Endothelial cell of umbilical vein (primary cell): ENCODE measurements around the gene CREG2.

Source experiments
- JUN ChIP-seq: IDR thresholded peaks from 2 replicates; pipeline ENCODE4 v1.6.1; 2011; ENCODE audit warnings: borderline replicate concordance, low read depth; ENCODE audit not compliant: insufficient read length, insufficient read depth
- MYC ChIP-seq: IDR thresholded peaks from one replicate; pipeline ENCODE4 v1.6.1; 2011; ENCODE audit warnings: mild to moderate bottlenecking, low read depth, low read length
- POLR2A ChIP-seq: IDR thresholded peaks from 2 replicates; pipeline ENCODE4 v1.6.1; 2012; ENCODE audit warnings: low read depth, mild to moderate bottlenecking, control low read depth, low read length
- POLR2AphosphoS5 ChIP-seq: IDR thresholded peaks from 2 replicates; pipeline ENCODE4 v1.6.1; 2012; ENCODE audit warnings: low read depth, mild to moderate bottlenecking, control low read depth, low read length, moderate library complexity; ENCODE audit not compliant: insufficient read depth
- TF ChIP-seq, protein P1 (sequence below), 2 donors: IDR thresholded peaks; 1 replicate in 1 of 2; 2 replicates in 1 of 2; pipeline ENCODE4 v1.5.1; 2011; ENCODE audit warnings: low read length in 2 of 2, mild to moderate bottlenecking in 2 of 2, moderate library complexity in 2 of 2, control low read depth in 1 of 2, inconsistent platforms in 1 of 2, low read depth in 1 of 2; ENCODE audit not compliant: insufficient read depth in 1 of 2; ENCODE audit errors: extremely low read depth in 1 of 2

- TF ChIP-seq, protein P1, sequence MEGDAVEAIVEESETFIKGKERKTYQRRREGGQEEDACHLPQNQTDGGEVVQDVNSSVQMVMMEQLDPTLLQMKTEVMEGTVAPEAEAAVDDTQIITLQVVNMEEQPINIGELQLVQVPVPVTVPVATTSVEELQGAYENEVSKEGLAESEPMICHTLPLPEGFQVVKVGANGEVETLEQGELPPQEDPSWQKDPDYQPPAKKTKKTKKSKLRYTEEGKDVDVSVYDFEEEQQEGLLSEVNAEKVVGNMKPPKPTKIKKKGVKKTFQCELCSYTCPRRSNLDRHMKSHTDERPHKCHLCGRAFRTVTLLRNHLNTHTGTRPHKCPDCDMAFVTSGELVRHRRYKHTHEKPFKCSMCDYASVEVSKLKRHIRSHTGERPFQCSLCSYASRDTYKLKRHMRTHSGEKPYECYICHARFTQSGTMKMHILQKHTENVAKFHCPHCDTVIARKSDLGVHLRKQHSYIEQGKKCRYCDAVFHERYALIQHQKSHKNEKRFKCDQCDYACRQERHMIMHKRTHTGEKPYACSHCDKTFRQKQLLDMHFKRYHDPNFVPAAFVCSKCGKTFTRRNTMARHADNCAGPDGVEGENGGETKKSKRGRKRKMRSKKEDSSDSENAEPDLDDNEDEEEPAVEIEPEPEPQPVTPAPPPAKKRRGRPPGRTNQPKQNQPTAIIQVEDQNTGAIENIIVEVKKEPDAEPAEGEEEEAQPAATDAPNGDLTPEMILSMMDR (IDR thresholded peaks at IDR 0.05; ENCODE audit: extremely low read depth in 1 of 2, insufficient read depth in 1 of 2, low read depth in 1 of 2, low read length in 2 of 2) = no peak
- TF ChIP-seq POLR2A (no peak), POLR2AphosphoS5 (no peak), JUN (no peak), MYC (no peak)
Measured at GRCh38 chr2:101341421-101341820, 45.9 kb downstream of the CREG2 start.
